ENCODE results near the gene CCDC157.

- TF ChIP-seq MAX (IDR thresholded peaks at IDR 0.05) (no peak), TAF1 (IDR thresholded peaks at IDR 0.05; ENCODE audit: low read depth) (no peak), TCF12 (IDR thresholded peaks at IDR 0.05; ENCODE audit: low read depth) (no peak), YY1 (IDR thresholded peaks at IDR 0.05; ENCODE audit: low read depth) (no peak), CREB1 (IDR thresholded peaks at IDR 0.05; ENCODE audit: low read depth) (no peak), EGR1 (IDR thresholded peaks at IDR 0.05) (no peak), CEBPB (IDR thresholded peaks at IDR 0.05) (no peak), EP300 (IDR thresholded peaks at IDR 0.05; ENCODE audit: borderline replicate concordance) (no peak)
Observed at GRCh38 chr22:30321461-30321860, 35.3 kb upstream of the CCDC157 start.
